Measurements from ENCODE around the gene AGPS.
A peak's percentile ranks its signal among the peaks of the same experiment; 100 is the strongest.

DNA sequence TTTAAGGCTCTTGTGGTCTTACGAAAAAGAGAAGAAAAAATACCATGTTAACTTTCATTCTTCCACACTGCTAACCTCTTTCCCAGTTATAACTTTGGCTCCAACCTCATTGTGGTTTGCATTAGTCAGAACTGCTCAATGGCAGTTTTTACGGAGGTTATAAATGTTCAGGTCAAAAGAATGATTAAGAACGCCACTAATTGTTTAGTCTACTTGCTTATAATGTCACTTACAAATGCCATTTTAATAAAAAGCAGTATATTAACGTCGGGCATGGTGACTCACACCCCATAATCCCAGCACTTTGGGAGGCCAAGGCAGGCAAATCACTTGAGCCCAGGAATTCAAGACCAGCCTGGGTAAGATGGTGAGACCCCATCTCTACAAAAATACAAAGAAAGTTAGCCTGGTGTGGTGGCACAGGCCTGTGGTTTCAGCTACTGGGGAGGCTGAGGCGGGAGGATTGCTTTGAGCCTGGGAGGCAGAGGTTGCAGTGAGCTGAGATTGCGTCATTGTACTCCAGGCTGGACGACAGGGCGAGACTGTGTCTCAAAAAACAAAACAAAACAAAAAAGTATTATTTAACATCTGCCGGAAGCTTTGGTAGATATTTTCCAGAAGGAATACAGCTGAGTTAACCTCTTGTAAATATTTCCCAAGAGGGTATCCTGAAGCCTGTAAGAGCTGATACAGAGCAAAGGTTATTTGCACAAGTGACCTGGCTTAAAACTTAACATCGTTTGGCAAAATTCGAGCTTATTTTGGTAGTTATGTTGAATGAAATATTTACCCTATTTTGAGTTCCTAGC, 5.1 kb downstream of the AGPS start:
- TF ChIP-seq, protein P1, sequence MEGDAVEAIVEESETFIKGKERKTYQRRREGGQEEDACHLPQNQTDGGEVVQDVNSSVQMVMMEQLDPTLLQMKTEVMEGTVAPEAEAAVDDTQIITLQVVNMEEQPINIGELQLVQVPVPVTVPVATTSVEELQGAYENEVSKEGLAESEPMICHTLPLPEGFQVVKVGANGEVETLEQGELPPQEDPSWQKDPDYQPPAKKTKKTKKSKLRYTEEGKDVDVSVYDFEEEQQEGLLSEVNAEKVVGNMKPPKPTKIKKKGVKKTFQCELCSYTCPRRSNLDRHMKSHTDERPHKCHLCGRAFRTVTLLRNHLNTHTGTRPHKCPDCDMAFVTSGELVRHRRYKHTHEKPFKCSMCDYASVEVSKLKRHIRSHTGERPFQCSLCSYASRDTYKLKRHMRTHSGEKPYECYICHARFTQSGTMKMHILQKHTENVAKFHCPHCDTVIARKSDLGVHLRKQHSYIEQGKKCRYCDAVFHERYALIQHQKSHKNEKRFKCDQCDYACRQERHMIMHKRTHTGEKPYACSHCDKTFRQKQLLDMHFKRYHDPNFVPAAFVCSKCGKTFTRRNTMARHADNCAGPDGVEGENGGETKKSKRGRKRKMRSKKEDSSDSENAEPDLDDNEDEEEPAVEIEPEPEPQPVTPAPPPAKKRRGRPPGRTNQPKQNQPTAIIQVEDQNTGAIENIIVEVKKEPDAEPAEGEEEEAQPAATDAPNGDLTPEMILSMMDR (IDR thresholded peaks at IDR 0.05; ENCODE audit: low read depth, low read length, missing input control), result no peak
- TF ChIP-seq, protein P2, sequence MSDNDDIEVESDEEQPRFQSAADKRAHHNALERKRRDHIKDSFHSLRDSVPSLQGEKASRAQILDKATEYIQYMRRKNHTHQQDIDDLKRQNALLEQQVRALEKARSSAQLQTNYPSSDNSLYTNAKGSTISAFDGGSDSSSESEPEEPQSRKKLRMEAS (IDR thresholded peaks at IDR 0.05), result peak; percentile 49
- TF ChIP-seq, protein P3, sequence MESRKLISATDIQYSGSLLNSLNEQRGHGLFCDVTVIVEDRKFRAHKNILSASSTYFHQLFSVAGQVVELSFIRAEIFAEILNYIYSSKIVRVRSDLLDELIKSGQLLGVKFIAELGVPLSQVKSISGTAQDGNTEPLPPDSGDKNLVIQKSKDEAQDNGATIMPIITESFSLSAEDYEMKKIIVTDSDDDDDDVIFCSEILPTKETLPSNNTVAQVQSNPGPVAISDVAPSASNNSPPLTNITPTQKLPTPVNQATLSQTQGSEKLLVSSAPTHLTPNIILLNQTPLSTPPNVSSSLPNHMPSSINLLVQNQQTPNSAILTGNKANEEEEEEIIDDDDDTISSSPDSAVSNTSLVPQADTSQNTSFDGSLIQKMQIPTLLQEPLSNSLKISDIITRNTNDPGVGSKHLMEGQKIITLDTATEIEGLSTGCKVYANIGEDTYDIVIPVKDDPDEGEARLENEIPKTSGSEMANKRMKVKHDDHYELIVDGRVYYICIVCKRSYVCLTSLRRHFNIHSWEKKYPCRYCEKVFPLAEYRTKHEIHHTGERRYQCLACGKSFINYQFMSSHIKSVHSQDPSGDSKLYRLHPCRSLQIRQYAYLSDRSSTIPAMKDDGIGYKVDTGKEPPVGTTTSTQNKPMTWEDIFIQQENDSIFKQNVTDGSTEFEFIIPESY (IDR thresholded peaks at IDR 0.05), result peak; percentile 64
- TF ChIP-seq GABPA (IDR thresholded peaks at IDR 0.05 in 1 of 2, conservative IDR thresholded peaks at IDR 0.05 in 1 of 2), result peak in 1 of 2 donors; percentile 45
- TF ChIP-seq RAD21 (IDR thresholded peaks at IDR 0.05), result no peak
- TF ChIP-seq HNF4G (IDR thresholded peaks at IDR 0.05), result peak; percentile 48
- TF ChIP-seq, protein P4, sequence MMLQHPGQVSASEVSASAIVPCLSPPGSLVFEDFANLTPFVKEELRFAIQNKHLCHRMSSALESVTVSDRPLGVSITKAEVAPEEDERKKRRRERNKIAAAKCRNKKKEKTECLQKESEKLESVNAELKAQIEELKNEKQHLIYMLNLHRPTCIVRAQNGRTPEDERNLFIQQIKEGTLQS (IDR thresholded peaks at IDR 0.05), result peak; percentile 76
- no peak for TF ChIP-seq TAF1 (conservative IDR thresholded peaks at IDR 0.05)
- TF ChIP-seq SP1 (IDR thresholded peaks at IDR 0.05), result peak; percentile 80
- TF ChIP-seq EGR1 (IDR thresholded peaks at IDR 0.05; ENCODE audit: low read depth in 2 of 2), result peak in 1 of 2 donors; percentile 70
- TF ChIP-seq, protein P5, sequence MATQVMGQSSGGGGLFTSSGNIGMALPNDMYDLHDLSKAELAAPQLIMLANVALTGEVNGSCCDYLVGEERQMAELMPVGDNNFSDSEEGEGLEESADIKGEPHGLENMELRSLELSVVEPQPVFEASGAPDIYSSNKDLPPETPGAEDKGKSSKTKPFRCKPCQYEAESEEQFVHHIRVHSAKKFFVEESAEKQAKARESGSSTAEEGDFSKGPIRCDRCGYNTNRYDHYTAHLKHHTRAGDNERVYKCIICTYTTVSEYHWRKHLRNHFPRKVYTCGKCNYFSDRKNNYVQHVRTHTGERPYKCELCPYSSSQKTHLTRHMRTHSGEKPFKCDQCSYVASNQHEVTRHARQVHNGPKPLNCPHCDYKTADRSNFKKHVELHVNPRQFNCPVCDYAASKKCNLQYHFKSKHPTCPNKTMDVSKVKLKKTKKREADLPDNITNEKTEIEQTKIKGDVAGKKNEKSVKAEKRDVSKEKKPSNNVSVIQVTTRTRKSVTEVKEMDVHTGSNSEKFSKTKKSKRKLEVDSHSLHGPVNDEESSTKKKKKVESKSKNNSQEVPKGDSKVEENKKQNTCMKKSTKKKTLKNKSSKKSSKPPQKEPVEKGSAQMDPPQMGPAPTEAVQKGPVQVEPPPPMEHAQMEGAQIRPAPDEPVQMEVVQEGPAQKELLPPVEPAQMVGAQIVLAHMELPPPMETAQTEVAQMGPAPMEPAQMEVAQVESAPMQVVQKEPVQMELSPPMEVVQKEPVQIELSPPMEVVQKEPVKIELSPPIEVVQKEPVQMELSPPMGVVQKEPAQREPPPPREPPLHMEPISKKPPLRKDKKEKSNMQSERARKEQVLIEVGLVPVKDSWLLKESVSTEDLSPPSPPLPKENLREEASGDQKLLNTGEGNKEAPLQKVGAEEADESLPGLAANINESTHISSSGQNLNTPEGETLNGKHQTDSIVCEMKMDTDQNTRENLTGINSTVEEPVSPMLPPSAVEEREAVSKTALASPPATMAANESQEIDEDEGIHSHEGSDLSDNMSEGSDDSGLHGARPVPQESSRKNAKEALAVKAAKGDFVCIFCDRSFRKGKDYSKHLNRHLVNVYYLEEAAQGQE (IDR thresholded peaks at IDR 0.05), result peak; percentile 25
- peak; percentile 54 for TF ChIP-seq YY1 (IDR thresholded peaks at IDR 0.05)
